ENCODE measurements around the gene SCIMP.

- TF ChIP-seq PBX3 (CRISPR knock-in tag; IDR thresholded peaks at IDR 0.05; ENCODE audit: borderline replicate concordance) (no peak), SUZ12 (IDR thresholded peaks at IDR 0.05; ENCODE audit: low read depth, low read length) (no peak), ZFP36L2 (CRISPR knock-in tag; IDR thresholded peaks at IDR 0.05) (no peak), POLR2A (IDR thresholded peaks at IDR 0.05; ENCODE audit: insufficient read depth in 1 of 2, low read depth in 2 of 2, low read length in 2 of 2) (no peak), CTCF (CRISPR knock-in tag; IDR thresholded peaks at IDR 0.05) (no peak), PATZ1 (CRISPR knock-in tag; IDR thresholded peaks at IDR 0.05) (no peak), CREB1 (IDR thresholded peaks at IDR 0.05) (no peak), CREB1 (CRISPR knock-in tag; IDR thresholded peaks at IDR 0.05) (no peak)
Observed at GRCh38 chr17:5209396-5209795, 25.3 kb downstream of the SCIMP start.
